ENCODE results near the gene TAP2. TPM values are rescaled to one million over a fixed set of nuclear protein-coding genes. Genes with fewer than 3 reads are reported as not detected.
A peak's percentile ranks its signal among the peaks of the same experiment; 100 is the strongest.

Gene TAP2
- total and polyA plus RNA-seq, 2 donors (not counting 1 experiment from before 2014, with no cell fraction given), result 66.1 to 126 TPM

DNA sequence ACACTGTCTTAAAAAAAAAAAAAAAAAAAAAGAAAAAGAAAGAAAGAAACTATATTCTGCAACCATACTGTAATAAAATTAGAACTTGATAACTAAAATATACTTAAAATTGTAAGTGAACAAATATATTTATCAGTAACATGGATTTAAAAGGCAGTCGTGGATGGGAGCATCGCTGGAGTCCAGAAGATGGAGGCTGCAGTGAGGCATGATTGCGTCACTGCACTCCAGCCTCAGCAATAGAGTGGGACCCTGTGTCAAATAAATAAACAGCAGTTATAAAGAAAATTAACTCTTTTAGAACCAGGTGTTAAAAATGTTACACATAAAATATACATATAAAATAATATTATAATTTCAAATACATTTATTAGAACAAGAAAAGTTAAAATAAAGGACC lies 24.2 kb upstream of the TAP2 start:
- Histone ChIP-seq H3K27me3 (replicated peaks in 1 of 4; ENCODE audit: control extremely low read depth in 1 of 4, control insufficient read depth in 3 of 4, insufficient read depth in 4 of 4, low read length in 3 of 4) (no peaks in the 10 kb centered on the region), H3K4me2 (replicated peaks; ENCODE audit: low read depth, low read length, poor library complexity, severe bottlenecking) (no peak overlapping the region), H4K20me1 (ENCODE audit: control insufficient read depth, insufficient read depth, low read length, poor library complexity, severe bottlenecking) (no peaks in the 10 kb centered on the region), H3K27ac (ENCODE audit: low read length in 2 of 2) (no peak overlapping the region), H3K4me1 (ENCODE audit: control insufficient read depth in 2 of 2, insufficient read depth in 2 of 2, low read length in 2 of 2) (peaks cover 32 to 40% of the 10 kb centered on the region in 2 donors), H3K9me3 (ENCODE audit: control extremely low read depth in 1 of 3, control insufficient read depth in 2 of 3, insufficient read depth in 1 of 3, low read length in 2 of 3) (no peaks in the 10 kb centered on the region), H3K79me2 (ENCODE audit: control insufficient read depth, insufficient read depth, low read length) (peaks cover 26% of the 10 kb centered on the region), H3K36me3 (replicated peaks in 1 of 2; ENCODE audit: control extremely low read depth in 1 of 2, control insufficient read depth in 1 of 2, extremely low read depth in 1 of 2, insufficient read depth in 2 of 2, low read length in 1 of 2) (peaks cover 21 to 43% of the 10 kb centered on the region in 2 experiments), H3K4me3 (ENCODE audit: control extremely low read depth in 1 of 5, extremely low read depth in 1 of 5, insufficient read depth in 1 of 5, low read depth in 2 of 5, low read length in 4 of 5) (no peak overlapping the region), H3K9ac (ENCODE audit: low read length) (no peak overlapping the region), H2AFZ (ENCODE audit: insufficient read depth, low read depth, low read length, poor library complexity, severe bottlenecking) (no peak overlapping the region)
- H3K4me1 Mint-ChIP-seq, result peaks cover 57% of the 10 kb centered on the region
- intact Hi-C loops (cut with micrococcal nuclease), result no loop called here
- ChIA-PET POLR2A (interaction anchor here (1.1 to 1.2 kb wide), 2 partner anchors 24 to 109 kb away, joined by 3 read pairs; partner anchors contain the start of gene TAP2), CTCF (interaction anchor here (1.0 to 2.1 kb wide), 2 partner anchors 8 to 24 kb away, joined by 8 to 11 read pairs; partner anchors contain the start of genes PSMB9, TAP1 and TAP2)
- no peaks in the 10 kb centered on the region for H3K9me3 Mint-ChIP-seq (ENCODE audit: insufficient read depth)
- H3K27me3 Mint-ChIP-seq, result no peaks in the 10 kb centered on the region
- TF ChIP-seq EZH2 (IDR thresholded peaks at IDR 0.05; ENCODE audit: borderline replicate concordance, insufficient read depth, low read depth, low read length, poor library complexity, severe bottlenecking), result no peak
- TF ChIP-seq, protein P1, sequence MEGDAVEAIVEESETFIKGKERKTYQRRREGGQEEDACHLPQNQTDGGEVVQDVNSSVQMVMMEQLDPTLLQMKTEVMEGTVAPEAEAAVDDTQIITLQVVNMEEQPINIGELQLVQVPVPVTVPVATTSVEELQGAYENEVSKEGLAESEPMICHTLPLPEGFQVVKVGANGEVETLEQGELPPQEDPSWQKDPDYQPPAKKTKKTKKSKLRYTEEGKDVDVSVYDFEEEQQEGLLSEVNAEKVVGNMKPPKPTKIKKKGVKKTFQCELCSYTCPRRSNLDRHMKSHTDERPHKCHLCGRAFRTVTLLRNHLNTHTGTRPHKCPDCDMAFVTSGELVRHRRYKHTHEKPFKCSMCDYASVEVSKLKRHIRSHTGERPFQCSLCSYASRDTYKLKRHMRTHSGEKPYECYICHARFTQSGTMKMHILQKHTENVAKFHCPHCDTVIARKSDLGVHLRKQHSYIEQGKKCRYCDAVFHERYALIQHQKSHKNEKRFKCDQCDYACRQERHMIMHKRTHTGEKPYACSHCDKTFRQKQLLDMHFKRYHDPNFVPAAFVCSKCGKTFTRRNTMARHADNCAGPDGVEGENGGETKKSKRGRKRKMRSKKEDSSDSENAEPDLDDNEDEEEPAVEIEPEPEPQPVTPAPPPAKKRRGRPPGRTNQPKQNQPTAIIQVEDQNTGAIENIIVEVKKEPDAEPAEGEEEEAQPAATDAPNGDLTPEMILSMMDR (IDR thresholded peaks at IDR 0.05), result no peak
- H3K27ac Mint-ChIP-seq, result no peak overlapping the region
- DNase-seq, result no peak
- no peak overlapping the region for H3K4me3 Mint-ChIP-seq
- no CpG with 5 or more reads among the region's 3 CpGs for WGBS (ENCODE audit: insufficient coverage)
- ATAC-seq (ENCODE audit: low read depth), result no peak

GRCh38 chr6:32860674-32861073 lies 22.1 kb upstream of the TAP2 start:
- ATAC-seq (ENCODE audit: low read depth) (no peak), DNase-seq (no peak)
- no peak overlapping the region for H3K4me3 Mint-ChIP-seq
- Histone ChIP-seq H3K4me3 (ENCODE audit: control extremely low read depth in 1 of 5, extremely low read depth in 1 of 5, insufficient read depth in 1 of 5, low read depth in 2 of 5, low read length in 4 of 5) (no peak overlapping the region), H4K20me1 (ENCODE audit: control insufficient read depth, insufficient read depth, low read length, poor library complexity, severe bottlenecking) (no peaks in the 10 kb centered on the region), H3K4me1 (ENCODE audit: control insufficient read depth in 2 of 2, insufficient read depth in 2 of 2, low read length in 2 of 2) (peaks cover 21 to 32% of the 10 kb centered on the region in 2 donors), H3K9me3 (ENCODE audit: control extremely low read depth in 1 of 3, control insufficient read depth in 2 of 3, insufficient read depth in 1 of 3, low read length in 2 of 3) (no peaks in the 10 kb centered on the region), H3K79me2 (ENCODE audit: control insufficient read depth, insufficient read depth, low read length) (peaks cover 46% of the 10 kb centered on the region), H3K27me3 (replicated peaks in 1 of 4; ENCODE audit: control extremely low read depth in 1 of 4, control insufficient read depth in 3 of 4, insufficient read depth in 4 of 4, low read length in 3 of 4) (no peaks in the 10 kb centered on the region), H3K9ac (ENCODE audit: low read length) (no peak overlapping the region), H3K27ac (ENCODE audit: low read length in 2 of 2) (peak overlapping the region in 1 of 2 donors; percentile 17), H2AFZ (ENCODE audit: insufficient read depth, low read depth, low read length, poor library complexity, severe bottlenecking) (no peak overlapping the region), H3K36me3 (replicated peaks in 1 of 2; ENCODE audit: control extremely low read depth in 1 of 2, control insufficient read depth in 1 of 2, extremely low read depth in 1 of 2, insufficient read depth in 2 of 2, low read length in 1 of 2) (peaks cover 24 to 63% of the 10 kb centered on the region in 2 experiments), H3K4me2 (replicated peaks; ENCODE audit: low read depth, low read length, poor library complexity, severe bottlenecking) (no peak overlapping the region)
- no peaks in the 10 kb centered on the region for H3K27me3 Mint-ChIP-seq
- no peaks in the 10 kb centered on the region for H3K9me3 Mint-ChIP-seq (ENCODE audit: insufficient read depth)
- peak overlapping the region; percentile 39 for H3K27ac Mint-ChIP-seq
- intact Hi-C loops (cut with micrococcal nuclease), result no loop called here
- WGBS (ENCODE audit: insufficient coverage), result no CpG with 5 or more reads among the region's 1 CpG
- POLR2A ChIA-PET, result interaction anchor here (1.5 kb wide), 1 partner anchor 22 kb away, joined by 3 read pairs; the partner anchor contains the start of gene TAP2
- CTCF ChIA-PET, result interaction anchor here (0.8 to 8.1 kb wide), 5 partner anchors 7 to 22 kb away, joined by 3 to 359 read pairs (median 4); partner anchors contain the start of genes PSMB8 and TAP2
- H3K4me1 Mint-ChIP-seq, result peaks cover 54% of the 10 kb centered on the region
- no peak for TF ChIP-seq EZH2 (IDR thresholded peaks at IDR 0.05; ENCODE audit: borderline replicate concordance, insufficient read depth, low read depth, low read length, poor library complexity, severe bottlenecking)
- TF ChIP-seq, protein P1 (IDR thresholded peaks at IDR 0.05), result no peak
